ENCODE measurements around the gene ZBTB33. TPM values are rescaled to one million over a fixed set of nuclear protein-coding genes. Genes with fewer than 3 reads are reported as not detected.

ZBTB33 gene
- total RNA-seq, 1 donor from 2014 or later: 15.3 TPM

GRCh38 chrX:120251471-120252011 lies 929 bp downstream of the ZBTB33 start:
- no peaks in the 10 kb centered on the region for H3K27me3 ChIP-seq
- intact Hi-C loops (cut with DNase I): no loop called here
- peaks cover 7% of the 10 kb centered on the region for H3K4me1 ChIP-seq
- peaks cover 16% of the 10 kb centered on the region for H3K36me3 ChIP-seq
- no peaks in the 10 kb centered on the region for H3K9me3 ChIP-seq
- no peak for TF ChIP-seq CTCF (IDR thresholded peaks at IDR 0.05)
- DNase-seq (peak; percentile 51), ATAC-seq (peak; percentile 22)
- peak overlapping the region; percentile 63 for H3K4me3 ChIP-seq
- H3K27ac ChIP-seq: peak overlapping the region; percentile 91

- Histone ChIP-seq H3K27me3 (no peaks in the 10 kb centered on the region), H3K9me3 (no peaks in the 10 kb centered on the region), H3K4me1 (peaks cover 7% of the 10 kb centered on the region), H3K4me3 (no peak overlapping the region), H3K36me3 (peaks cover 16% of the 10 kb centered on the region), H3K27ac (no peak overlapping the region)
- ATAC-seq (no peak), DNase-seq (no peak)
- TF ChIP-seq CTCF (IDR thresholded peaks at IDR 0.05): no peak
- intact Hi-C loops (cut with DNase I): no loop called here
These were observed 3.2 kb downstream of the ZBTB33 start for GRCh38 chrX:120253784-120254183.

- no peak overlapping the region for H3K4me3 ChIP-seq
- H3K4me1 ChIP-seq: no peaks in the 10 kb centered on the region
- peaks cover 1% of the 10 kb centered on the region for H3K36me3 ChIP-seq
- ATAC-seq: no peak
- intact Hi-C loops (cut with DNase I): no loop called here
- no peaks in the 10 kb centered on the region for H3K27me3 ChIP-seq
- no peak overlapping the region for H3K27ac ChIP-seq
- no peak for DNase-seq
- H3K9me3 ChIP-seq: no peaks in the 10 kb centered on the region
- no peak for TF ChIP-seq CTCF (IDR thresholded peaks at IDR 0.05)
These were observed 9.8 kb downstream of the ZBTB33 start for GRCh38 chrX:120260369-120260768.

- TF ChIP-seq CTCF (IDR thresholded peaks at IDR 0.05): no peak
- Histone ChIP-seq H3K36me3 (no peaks in the 10 kb centered on the region), H3K27ac (no peak overlapping the region), H3K4me1 (no peaks in the 10 kb centered on the region), H3K27me3 (no peaks in the 10 kb centered on the region), H3K9me3 (no peaks in the 10 kb centered on the region), H3K4me3 (no peak overlapping the region)
- ATAC-seq: peak; percentile 34
- no peak for DNase-seq
- intact Hi-C loops (cut with DNase I): no loop called here
These were observed 12.5 kb downstream of the ZBTB33 start for GRCh38 chrX:120262859-120263708.

DNA sequence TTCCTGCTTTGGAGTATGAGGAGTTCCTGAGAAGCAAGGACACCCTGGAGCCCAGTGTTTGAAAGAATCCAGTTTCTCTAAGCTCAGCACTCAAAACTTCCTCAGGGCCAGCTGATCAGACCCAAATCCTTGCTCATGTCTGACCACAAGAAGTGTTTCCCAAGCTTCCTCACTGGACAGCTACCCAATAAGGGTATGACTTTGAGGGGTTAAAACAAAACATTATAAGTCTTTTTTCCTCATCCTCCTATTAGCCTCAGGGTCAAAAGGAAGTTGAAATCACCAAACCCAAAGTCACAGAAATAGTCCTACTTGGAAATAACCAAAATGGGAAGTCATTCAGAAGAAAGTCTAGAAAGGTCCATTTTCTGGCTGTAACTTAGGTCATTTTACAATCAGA lies 13.7 kb downstream of the ZBTB33 start:
- Histone ChIP-seq H3K36me3 (no peaks in the 10 kb centered on the region), H3K9me3 (no peaks in the 10 kb centered on the region), H3K27me3 (no peaks in the 10 kb centered on the region), H3K27ac (no peak overlapping the region), H3K4me3 (no peak overlapping the region), H3K4me1 (no peaks in the 10 kb centered on the region)
- DNase-seq: no peak
- ATAC-seq: peak; percentile 76
- intact Hi-C loops (cut with DNase I): no loop called here
- no peak for TF ChIP-seq CTCF (IDR thresholded peaks at IDR 0.05)
